Measurements from ENCODE around the gene WIPF2.
"Not testable (repeated sequence)": the region's sequence is repeated elsewhere in the genome, so short reads cannot be mapped to it uniquely, and the experiment has no call there.

The WIPF2 gene

GRCh38 chr17:40191237-40192208 lies 27.6 kb upstream of the WIPF2 start:
- peak; percentile 78 for DNase-seq (ENCODE audit: low spot score)

GRCh38 chr17:40192961-40193360 lies 26.1 kb upstream of the WIPF2 start:
- DNase-seq (ENCODE audit: low spot score) = no peak

- no peak for DNase-seq (ENCODE audit: low spot score)
Measured at GRCh38 chr17:40194821-40195220, 24.3 kb upstream of the WIPF2 start.

DNA sequence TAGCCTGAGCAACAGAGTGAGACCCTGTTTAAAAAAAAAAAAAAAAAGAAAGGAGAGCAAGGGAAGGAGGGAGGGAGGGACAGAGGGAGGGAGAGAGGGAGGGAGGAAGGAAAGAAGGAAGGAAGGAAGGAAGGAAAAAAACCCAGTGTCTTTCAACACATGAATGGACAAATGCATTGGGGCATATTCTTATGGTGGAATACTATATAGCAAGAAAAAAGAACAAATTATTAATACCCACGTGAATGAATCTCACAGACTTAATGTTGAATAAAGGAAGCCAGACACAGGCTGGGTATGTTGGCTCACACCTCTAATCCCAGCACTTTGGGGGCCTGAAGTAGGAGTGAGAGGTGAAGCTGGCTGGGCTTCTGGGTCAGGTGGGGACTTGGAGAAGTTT lies 21.6 kb upstream of the WIPF2 start:
- no peak for DNase-seq (ENCODE audit: low spot score)

DNA sequence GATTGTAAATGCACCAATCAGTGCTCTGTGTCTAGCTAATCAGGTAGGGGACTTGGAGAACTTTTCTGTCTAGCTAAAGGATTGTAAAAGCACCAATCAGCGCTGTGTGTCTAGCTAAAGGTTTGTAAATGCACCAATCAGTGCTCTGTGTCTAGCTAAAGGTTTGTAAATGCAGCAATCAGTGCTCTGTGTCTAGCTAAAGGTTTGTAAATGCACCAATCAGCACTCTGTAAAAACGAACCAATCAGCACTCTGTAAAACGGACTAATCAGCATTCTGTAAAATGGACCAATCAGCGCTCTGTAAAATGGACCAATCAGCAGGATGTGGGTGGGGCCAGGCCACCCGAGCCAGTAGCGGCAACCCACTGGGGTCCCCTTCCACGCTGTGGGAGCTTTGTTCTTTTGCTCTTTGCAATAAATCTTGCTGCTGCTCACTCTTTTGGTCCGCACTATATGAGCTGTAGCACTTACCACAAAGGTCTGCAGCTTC lies 21.1 kb upstream of the WIPF2 start:
- DNase-seq (ENCODE audit: low spot score) = not testable (repeated sequence)

- DNase-seq (ENCODE audit: low spot score) = no peak
Measured at GRCh38 chr17:40198576-40198975, 20.5 kb upstream of the WIPF2 start.

DNA sequence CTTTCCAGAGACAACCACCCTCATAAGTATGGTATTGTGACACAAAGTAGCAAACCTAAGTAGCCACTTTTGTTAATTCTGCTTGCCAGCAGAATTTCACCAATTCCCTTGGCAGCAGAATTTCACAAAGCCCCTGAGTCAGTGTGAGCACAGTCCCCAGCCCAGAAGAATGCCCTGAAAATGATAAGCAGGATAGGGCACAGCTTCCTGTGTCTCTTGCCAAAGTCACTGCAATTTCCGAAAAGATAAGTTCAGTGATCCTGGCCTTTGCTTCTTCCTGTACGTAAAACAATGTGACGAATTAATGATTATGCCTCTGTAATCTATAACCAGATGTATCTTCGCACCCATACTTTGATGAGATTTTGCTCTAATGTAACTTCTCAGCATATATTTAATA lies 16.0 kb upstream of the WIPF2 start:
- DNase-seq (ENCODE audit: low spot score) = no peak

DNA sequence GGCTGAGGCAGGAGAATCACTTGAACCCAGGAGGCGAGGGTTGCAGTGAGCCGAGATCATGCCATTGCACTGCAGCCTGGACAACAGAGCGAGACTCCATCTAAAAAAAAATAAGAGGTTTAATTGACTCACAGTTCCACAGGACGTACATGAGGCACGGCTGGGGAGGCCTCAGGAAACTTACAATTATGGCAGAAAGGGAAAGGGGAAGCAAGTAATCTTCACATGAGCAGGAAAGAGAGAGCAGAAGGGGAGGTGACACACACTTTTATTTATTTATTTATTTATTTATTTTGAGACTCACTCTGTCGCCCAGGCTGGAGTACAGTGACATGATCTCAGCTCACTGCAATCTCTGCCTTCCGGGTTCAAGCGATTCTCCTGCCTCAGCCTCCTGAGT lies 12.9 kb upstream of the WIPF2 start:
- not testable (repeated sequence) for DNase-seq (ENCODE audit: low spot score)

GRCh38 chr17:40209404-40210093 lies 9.6 kb upstream of the WIPF2 start:
- DNase-seq (ENCODE audit: low spot score) = no peak

- not testable (repeated sequence) for DNase-seq (ENCODE audit: low spot score)
Measured at GRCh38 chr17:40213914-40214313, 5.2 kb upstream of the WIPF2 start.

DNA sequence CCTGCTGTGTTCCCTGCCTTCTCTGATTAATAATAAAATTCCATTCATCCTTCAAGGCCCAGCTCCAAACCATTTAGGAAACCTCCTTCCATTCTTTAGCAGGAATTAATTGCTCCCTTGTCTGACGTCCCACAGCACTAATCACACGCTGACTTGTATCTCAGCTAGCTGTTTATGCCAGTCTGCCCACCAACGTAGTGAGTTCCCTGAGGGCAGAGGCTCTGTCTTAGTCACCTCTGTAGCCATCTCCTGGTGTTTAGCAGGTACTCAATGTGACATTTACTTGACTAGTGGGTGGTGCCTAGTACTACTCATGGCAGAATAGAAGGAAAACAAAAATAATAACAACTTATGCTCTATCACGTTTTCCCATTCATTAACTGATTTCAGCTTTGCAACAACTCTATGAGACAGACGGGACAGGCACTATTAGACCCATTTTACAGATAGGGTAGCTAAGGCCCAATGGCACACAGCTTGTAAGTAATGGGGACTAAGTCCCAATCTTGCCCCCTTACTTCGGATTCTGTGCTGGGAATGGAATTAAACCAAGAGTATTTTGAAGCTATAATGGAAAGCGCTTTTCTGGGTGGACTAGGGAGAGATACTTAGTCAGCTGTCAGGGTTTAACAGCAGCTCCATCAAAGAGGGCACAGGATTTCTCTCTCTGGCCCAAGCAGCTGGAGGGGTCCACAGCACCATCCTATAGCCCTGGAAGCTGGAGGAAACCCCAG lies 931 bp upstream of the WIPF2 start:
- DNase-seq (ENCODE audit: low spot score) = no peak

GRCh38 chr17:40219594-40220338 lies 662 bp downstream of the WIPF2 start:
- peak; percentile 67 for DNase-seq (ENCODE audit: low spot score)

DNA sequence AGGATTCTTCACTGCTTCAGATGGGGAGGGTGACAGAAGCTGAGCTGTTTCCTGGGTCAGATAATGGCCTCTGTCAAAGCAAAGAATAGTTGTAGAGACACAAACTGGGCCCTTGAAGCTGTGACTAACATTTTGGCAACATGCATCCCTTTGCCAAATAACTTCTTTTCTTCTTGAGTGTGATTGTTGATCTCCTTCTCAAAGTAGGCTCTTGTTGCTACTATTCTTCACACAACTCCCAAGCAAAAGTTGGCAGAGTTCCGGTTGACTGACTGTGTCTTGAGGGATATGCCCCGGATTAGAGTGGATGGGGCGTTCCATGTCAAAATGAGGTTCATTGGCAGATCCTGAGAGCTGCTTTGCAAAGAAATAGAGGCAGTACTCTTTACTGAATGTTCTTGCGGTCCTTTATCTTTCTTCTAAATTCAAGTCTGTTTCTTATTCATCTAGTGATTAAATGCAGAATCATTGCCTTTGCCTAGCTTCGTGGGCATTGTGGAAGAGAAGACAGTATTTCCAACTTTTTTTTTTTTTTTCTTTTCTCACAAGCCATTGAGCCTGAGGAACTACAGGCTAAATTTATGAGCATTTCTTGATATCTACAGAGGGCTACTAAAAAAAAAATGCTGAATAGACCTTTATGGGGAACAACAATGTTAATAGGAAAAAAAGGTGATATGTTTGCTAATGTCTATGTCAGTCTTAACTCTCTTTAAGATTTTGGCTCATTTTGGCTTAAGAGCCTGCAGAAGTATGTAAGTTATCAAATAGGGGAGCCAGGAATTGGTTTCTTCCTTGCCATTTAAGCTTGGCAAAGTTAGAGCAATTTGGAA lies 5.8 kb downstream of the WIPF2 start:
- peak; percentile 47 for DNase-seq (ENCODE audit: low spot score)

GRCh38 chr17:40229146-40229545 lies 10.0 kb downstream of the WIPF2 start:
- DNase-seq (ENCODE audit: low spot score) = not testable (repeated sequence)

GRCh38 chr17:40230670-40231069 lies 11.6 kb downstream of the WIPF2 start:
- no peak for DNase-seq (ENCODE audit: low spot score)

- DNase-seq (ENCODE audit: low spot score) = not testable (repeated sequence)
Measured at GRCh38 chr17:40231928-40232327, 12.8 kb downstream of the WIPF2 start.

- DNase-seq (ENCODE audit: low spot score) = no peak
Measured at GRCh38 chr17:40241252-40241834, 22.2 kb downstream of the WIPF2 start.

GRCh38 chr17:40242774-40243173 lies 23.7 kb downstream of the WIPF2 start:
- DNase-seq (ENCODE audit: low spot score) = no peak

- DNase-seq (ENCODE audit: low spot score) = no peak
Measured at GRCh38 chr17:40243761-40244160, 24.7 kb downstream of the WIPF2 start.

- no peak for DNase-seq (ENCODE audit: low spot score)
Measured at GRCh38 chr17:40244255-40244654, 25.2 kb downstream of the WIPF2 start.
